HepG2 (cell line): ENCODE measurements around the gene SRP14. TPM values are rescaled to one million over a fixed set of nuclear protein-coding genes. Genes with fewer than 3 reads are reported as not detected.

Experiments used
- ARHGAP35 ChIP-seq: sonication (generic); formaldehyde crosslinking; IDR thresholded peaks from 2 replicates; pipeline ENCODE4 v1.9.0; 2022; ENCODE audit warnings: mild to moderate bottlenecking, inconsistent platforms, moderate library complexity, missing genetic modification reagents, borderline replicate concordance
- HMG20B ChIP-seq: conservative IDR thresholded peaks from 2 replicates; pipeline ENCODE4 v1.6.1; 2016; ENCODE audit warnings: missing genetic modification reagents, missing compliant biosample characterization
- MTA1 ChIP-seq: sonication (generic); formaldehyde crosslinking; IDR thresholded peaks from 2 replicates; pipeline ENCODE4 v1.4.0; 2020; ENCODE audit warnings: missing genetic modification reagents, mild to moderate bottlenecking, borderline replicate concordance
- NFKB2 ChIP-seq: sonication (generic); formaldehyde crosslinking; IDR thresholded peaks from 2 replicates; pipeline ENCODE4 v1.4.0; 2020; ENCODE audit warnings: missing genetic modification reagents, borderline replicate concordance
- SIX4 ChIP-seq: sonication (generic); formaldehyde crosslinking; IDR thresholded peaks from 2 replicates; pipeline ENCODE4 v1.4.0; 2020; ENCODE audit warnings: missing genetic modification reagents
- ZBTB2 ChIP-seq: sonication (generic); formaldehyde crosslinking; IDR thresholded peaks from 2 replicates; pipeline ENCODE4 v1.8.0; 2022; ENCODE audit warnings: low read depth, missing genetic modification reagents
- ZBTB42 ChIP-seq: sonication (generic); formaldehyde crosslinking; IDR thresholded peaks from 2 replicates; pipeline ENCODE4 v1.5.0; 2020; ENCODE audit warnings: mild to moderate bottlenecking, missing genetic modification reagents
- ZNF101 ChIP-seq: sonication (generic); formaldehyde crosslinking; IDR thresholded peaks from 2 replicates; pipeline ENCODE4 v1.4.0; 2020; ENCODE audit warnings: mild to moderate bottlenecking, low read depth, missing genetic modification reagents, borderline replicate concordance
- ZNF317 ChIP-seq: sonication (generic); formaldehyde crosslinking; IDR thresholded peaks from 2 replicates; pipeline ENCODE4 v1.5.0; 2020; ENCODE audit warnings: mild to moderate bottlenecking, missing genetic modification reagents
- ZNF318 ChIP-seq: sonication (generic); formaldehyde crosslinking; IDR thresholded peaks from 2 replicates; pipeline ENCODE4 v1.4.0; 2020; ENCODE audit warnings: mild to moderate bottlenecking, missing genetic modification reagents
- ZNF34 ChIP-seq: sonication (generic); formaldehyde crosslinking; IDR thresholded peaks from 2 replicates; pipeline ENCODE4 v1.4.0; 2020; ENCODE audit warnings: mild to moderate bottlenecking, missing genetic modification reagents, borderline replicate concordance
- ZNF614 ChIP-seq: IDR thresholded peaks from 2 replicates; pipeline ENCODE4 v1.6.1; 2018; ENCODE audit warnings: missing biosample characterization, missing genetic modification reagents, inconsistent platforms, borderline replicate concordance
- ZNF704 ChIP-seq: sonication (generic); formaldehyde crosslinking; IDR thresholded peaks from 2 replicates; pipeline ENCODE4 v1.8.1; 2023; ENCODE audit warnings: mild to moderate bottlenecking, inconsistent platforms, moderate library complexity, missing genetic modification reagents, borderline replicate concordance
- ZNF737 ChIP-seq: sonication (generic); formaldehyde crosslinking; IDR thresholded peaks from 2 replicates; pipeline ENCODE4 v1.5.0; 2020; ENCODE audit warnings: missing genetic modification reagents, mild to moderate bottlenecking, borderline replicate concordance
- ZSCAN22 ChIP-seq: sonication (generic); formaldehyde crosslinking; IDR thresholded peaks from 2 replicates; pipeline ENCODE4 v1.4.0; 2020; ENCODE audit warnings: mild to moderate bottlenecking, missing genetic modification reagents
- ZSCAN29 ChIP-seq: sonication (generic); formaldehyde crosslinking; conservative IDR thresholded peaks from 2 replicates; pipeline ENCODE4 v1.4.0; 2020; ENCODE audit warnings: mild to moderate bottlenecking, missing genetic modification reagents
- polyA plus RNA-seq, 8 experiments: library from polyadenylated mRNA; depleted of rRNA in 3 of 8; stranded (reverse) in 7 of 8; unstranded in 1 of 8; fragments of >200 nt; fragmentation: Illumina TruSeq in 4 of 8; extraction: Trizol in 4 of 8; gene quantifications; 2 replicates each; pipeline versions ENCODE4 v1.2.1 to v1.2.3, GENCODE V29; 2011 to 2016; ENCODE audit warnings: low read depth in 4 of 8, missing spikeins in 1 of 8, mixed read lengths in 1 of 8; ENCODE audit not compliant: insufficient read depth in 1 of 8
- total RNA-seq, 5 experiments: library from RNA; depleted of rRNA; stranded (reverse); fragments of >200 nt; fragmentation: Illumina TruSeq; extraction: Trizol; gene quantifications; 2 replicates each; pipeline ENCODE4 v1.2.3, GENCODE V29; 2016; ENCODE audit warnings: low read depth in 1 of 5

The SRP14 gene
- total and polyA plus RNA-seq, 2 of the 13 experiments (the other 11 are each of a cell fraction or from before 2014, with no cell fraction given), result 208 to 356 TPM

- TF ChIP-seq ZNF318 (CRISPR knock-in tag) (no peak), HMG20B (CRISPR knock-in tag) (no peak), SIX4 (no peak), ZBTB2 (CRISPR knock-in tag) (no peak), ZSCAN22 (CRISPR knock-in tag) (no peak), ZNF101 (CRISPR knock-in tag) (no peak), ZBTB42 (no peak), ARHGAP35 (CRISPR knock-in tag) (no peak), NFKB2 (CRISPR knock-in tag) (no peak), ZNF34 (CRISPR knock-in tag) (no peak), ZSCAN29 (CRISPR knock-in tag) (no peak), ZNF614 (CRISPR knock-in tag) (no peak), ZNF704 (CRISPR knock-in tag) (no peak), ZNF317 (no peak), ZNF737 (CRISPR knock-in tag) (no peak), MTA1 (CRISPR knock-in tag) (no peak)
Observed at GRCh38 chr15:40040770-40041169, 1.8 kb upstream of the SRP14 start (continued).
